ENCODE results near the gene MCM9.

Gene MCM9

GRCh38 chr6:118933855-118934460, 1.0 kb downstream of the MCM9 start:
- H3K27ac ChIP-seq (replicated peaks), result no peak overlapping the region; the same call in 1 of the 2 replicates

GRCh38 chr6:118932421-118932820, 2.5 kb downstream of the MCM9 start:
- H3K4me3 ChIP-seq (replicated peaks; ENCODE audit: insufficient read depth, low read length), result no peak overlapping the region
- no peak for DNase-seq (ENCODE audit: low read depth in 1 of 2, low spot score in 1 of 2)
- TF ChIP-seq SPI1 (IDR thresholded peaks at IDR 0.05; ENCODE audit: borderline replicate concordance, low read depth) (no peak), REST (IDR thresholded peaks at IDR 0.05; ENCODE audit: insufficient replicate concordance, low read depth) (no peak), GABPA (IDR thresholded peaks at IDR 0.05; ENCODE audit: low read depth) (no peak), POLR2AphosphoS5 (IDR thresholded peaks at IDR 0.05; ENCODE audit: low read depth) (no peak), CTCF (IDR thresholded peaks at IDR 0.05; ENCODE audit: insufficient read depth, low read length) (no peak)
- no peak overlapping the region for H3K27ac ChIP-seq (replicated peaks)
- H3K27me3 ChIP-seq (ENCODE audit: insufficient read depth, poor library complexity, severe bottlenecking), result no peaks in the 10 kb centered on the region

More at GRCh38 chr6:118933855-118934460, 1.0 kb downstream of the MCM9 start:
- DNase-seq (ENCODE audit: low read depth in 1 of 2, low spot score in 1 of 2), result no peak
- no peak for TF ChIP-seq GABPA (IDR thresholded peaks at IDR 0.05; ENCODE audit: low read depth)
- no peak for TF ChIP-seq SPI1 (IDR thresholded peaks at IDR 0.05; ENCODE audit: borderline replicate concordance, low read depth)
- TF ChIP-seq POLR2AphosphoS5 (IDR thresholded peaks at IDR 0.05; ENCODE audit: low read depth), result no peak
- TF ChIP-seq REST (IDR thresholded peaks at IDR 0.05; ENCODE audit: insufficient replicate concordance, low read depth), result no peak
- TF ChIP-seq CTCF (IDR thresholded peaks at IDR 0.05; ENCODE audit: insufficient read depth, low read length), result no peak
- Histone ChIP-seq H3K27me3 (ENCODE audit: insufficient read depth, poor library complexity, severe bottlenecking) (no peaks in the 10 kb centered on the region), H3K4me3 (replicated peaks; ENCODE audit: insufficient read depth, low read length) (peak overlapping the region; percentile 59)

- no peak for DNase-seq (ENCODE audit: low read depth in 1 of 2, low spot score in 1 of 2)
- TF ChIP-seq CTCF (IDR thresholded peaks at IDR 0.05; ENCODE audit: insufficient read depth, low read length), result no peak
- TF ChIP-seq POLR2AphosphoS5 (IDR thresholded peaks at IDR 0.05; ENCODE audit: low read depth), result no peak
- TF ChIP-seq SPI1 (IDR thresholded peaks at IDR 0.05; ENCODE audit: borderline replicate concordance, low read depth), result no peak
- TF ChIP-seq REST (IDR thresholded peaks at IDR 0.05; ENCODE audit: insufficient replicate concordance, low read depth), result no peak
- TF ChIP-seq GABPA (IDR thresholded peaks at IDR 0.05; ENCODE audit: low read depth), result no peak
- H3K4me3 ChIP-seq (replicated peaks; ENCODE audit: insufficient read depth, low read length), result no peak overlapping the region
- no peaks in the 10 kb centered on the region for H3K27me3 ChIP-seq (ENCODE audit: insufficient read depth, poor library complexity, severe bottlenecking)
- no peak overlapping the region for H3K27ac ChIP-seq (replicated peaks)
These were observed 3.5 kb downstream of the MCM9 start for GRCh38 chr6:118931436-118931835.
